GM06990 (cell line): ENCODE results near the gene CMSS1.

ENCODE experiments used
- DNase-seq: peaks from one replicate; pipeline ENCODE4 v3.0.0-alpha.2; 2011; ENCODE audit not compliant: insufficient read length; ENCODE audit errors: extremely low read depth
- H3K27me3 ChIP-seq: replicated peaks from 2 replicates; pipeline ENCODE4 v1.6.0; 2011; ENCODE audit warnings: low read length; ENCODE audit not compliant: control insufficient read depth, insufficient read depth
- H3K36me3 ChIP-seq: 2 replicates; pipeline ENCODE4 v1.5.1; 2011; ENCODE audit warnings: low read length; ENCODE audit not compliant: control insufficient read depth, insufficient read depth
- H3K4me3 ChIP-seq: replicated peaks from 2 replicates; pipeline ENCODE4 v1.5.1; 2011; ENCODE audit warnings: low read depth, mild to moderate bottlenecking, control low read depth, low read length
- TF ChIP-seq, protein P1 (sequence below): IDR thresholded peaks from 2 replicates; pipeline ENCODE4 v1.5.1; 2011; ENCODE audit warnings: low read length, control low read depth, mild to moderate bottlenecking, inconsistent platforms; ENCODE audit not compliant: insufficient read depth, poor library complexity, severe bottlenecking

The CMSS1 gene

DNA sequence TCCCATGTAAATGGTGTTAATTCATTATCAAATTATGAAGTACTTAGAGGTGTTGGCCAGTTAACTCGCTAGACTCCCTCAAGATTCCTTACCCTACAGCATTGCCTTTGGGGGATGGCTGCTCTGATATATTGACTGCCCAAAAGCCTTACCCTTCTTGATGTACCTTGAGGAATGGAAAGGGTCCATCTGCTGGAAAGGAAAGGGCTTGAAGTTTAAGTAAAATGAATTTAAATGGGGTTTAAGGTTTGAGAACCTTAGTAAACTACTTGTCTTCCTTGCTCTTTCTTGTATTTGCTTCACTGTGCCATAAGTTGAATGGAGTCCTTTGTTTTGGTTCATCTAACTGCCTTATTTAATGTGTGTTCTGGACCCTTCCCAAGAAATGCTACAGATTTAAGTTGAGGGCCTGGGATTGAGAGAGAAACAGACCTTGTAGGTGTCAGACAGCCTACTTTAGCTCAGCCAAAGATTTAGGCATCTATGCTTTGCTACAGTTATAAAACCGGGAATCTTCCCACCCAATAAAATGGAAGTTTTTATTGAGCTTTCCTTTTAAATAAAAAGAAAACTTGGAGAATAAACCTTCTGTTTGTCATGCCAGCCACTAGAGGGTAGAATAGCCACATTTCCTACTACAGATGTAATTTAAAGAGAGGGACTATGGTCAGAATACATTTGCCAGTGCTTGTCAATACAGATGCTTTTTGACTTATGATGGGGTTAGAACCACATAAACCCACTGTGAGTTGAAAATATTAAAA is 25.3 kb downstream of the CMSS1 start:
- TF ChIP-seq, protein P1, sequence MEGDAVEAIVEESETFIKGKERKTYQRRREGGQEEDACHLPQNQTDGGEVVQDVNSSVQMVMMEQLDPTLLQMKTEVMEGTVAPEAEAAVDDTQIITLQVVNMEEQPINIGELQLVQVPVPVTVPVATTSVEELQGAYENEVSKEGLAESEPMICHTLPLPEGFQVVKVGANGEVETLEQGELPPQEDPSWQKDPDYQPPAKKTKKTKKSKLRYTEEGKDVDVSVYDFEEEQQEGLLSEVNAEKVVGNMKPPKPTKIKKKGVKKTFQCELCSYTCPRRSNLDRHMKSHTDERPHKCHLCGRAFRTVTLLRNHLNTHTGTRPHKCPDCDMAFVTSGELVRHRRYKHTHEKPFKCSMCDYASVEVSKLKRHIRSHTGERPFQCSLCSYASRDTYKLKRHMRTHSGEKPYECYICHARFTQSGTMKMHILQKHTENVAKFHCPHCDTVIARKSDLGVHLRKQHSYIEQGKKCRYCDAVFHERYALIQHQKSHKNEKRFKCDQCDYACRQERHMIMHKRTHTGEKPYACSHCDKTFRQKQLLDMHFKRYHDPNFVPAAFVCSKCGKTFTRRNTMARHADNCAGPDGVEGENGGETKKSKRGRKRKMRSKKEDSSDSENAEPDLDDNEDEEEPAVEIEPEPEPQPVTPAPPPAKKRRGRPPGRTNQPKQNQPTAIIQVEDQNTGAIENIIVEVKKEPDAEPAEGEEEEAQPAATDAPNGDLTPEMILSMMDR = peak; percentile 51
- DNase-seq = no peak
- Histone ChIP-seq H3K27me3 (no peaks in the 10 kb centered on the region), H3K36me3 (no peaks in the 10 kb centered on the region), H3K4me3 (no peak overlapping the region)

DNA sequence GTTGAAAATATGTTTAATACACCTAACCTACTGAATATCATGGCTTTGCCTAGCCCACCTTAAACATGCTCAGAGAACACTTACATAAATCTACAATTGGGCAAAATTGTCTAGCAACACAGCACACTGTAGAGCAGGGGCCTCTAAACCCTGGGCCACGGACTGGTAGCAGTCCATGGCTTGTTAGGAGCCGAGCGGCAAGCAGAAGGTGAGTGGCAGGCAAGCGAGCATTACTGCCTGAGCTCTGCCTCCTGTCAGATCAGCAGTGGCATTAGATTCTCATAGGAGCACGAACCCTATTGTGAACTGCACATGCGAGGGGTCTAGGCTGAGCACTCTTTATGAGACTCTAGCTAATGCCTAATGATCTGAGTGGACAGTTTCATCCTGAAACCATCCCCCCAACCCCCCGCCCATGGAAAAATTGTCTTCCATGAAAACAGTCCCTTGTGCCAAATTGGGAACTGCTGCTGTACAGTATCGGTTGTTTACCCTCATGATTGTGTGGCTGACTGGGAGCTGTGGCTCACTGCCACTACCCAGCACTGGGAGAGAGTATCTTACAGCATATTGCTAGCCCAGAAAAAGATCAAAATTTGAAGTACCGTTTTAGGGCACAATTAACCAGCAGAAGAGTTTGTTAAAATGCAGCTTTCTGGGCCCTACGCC is 26.1 kb downstream of the CMSS1 start:
- DNase-seq = no peak
- Histone ChIP-seq H3K36me3 (no peaks in the 10 kb centered on the region), H3K27me3 (no peaks in the 10 kb centered on the region), H3K4me3 (no peak overlapping the region)
- TF ChIP-seq, protein P1 = no peak

DNA sequence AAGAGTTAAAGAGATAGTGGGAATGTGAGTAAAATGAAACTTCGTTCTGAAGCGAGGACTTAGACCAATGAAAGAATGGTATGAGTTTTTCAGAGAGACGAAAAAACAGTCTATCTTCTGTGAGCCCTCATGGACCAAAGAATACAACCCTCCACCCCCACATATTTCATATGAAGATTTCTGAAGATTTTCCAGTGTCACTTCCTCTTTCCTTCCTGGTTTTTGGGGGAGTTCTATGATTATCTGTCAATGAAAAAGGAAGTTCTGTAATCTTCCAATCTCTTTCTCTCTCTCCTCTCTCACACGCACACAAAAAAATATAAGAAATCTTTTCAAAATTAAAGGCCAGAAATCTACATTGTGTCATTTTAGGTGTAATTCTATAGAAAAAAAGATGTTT is 27.7 kb downstream of the CMSS1 start:
- no peak for DNase-seq
- TF ChIP-seq, protein P1 = no peak
- no peaks in the 10 kb centered on the region for H3K27me3 ChIP-seq
- H3K4me3 ChIP-seq = no peak overlapping the region
- no peaks in the 10 kb centered on the region for H3K36me3 ChIP-seq

DNA sequence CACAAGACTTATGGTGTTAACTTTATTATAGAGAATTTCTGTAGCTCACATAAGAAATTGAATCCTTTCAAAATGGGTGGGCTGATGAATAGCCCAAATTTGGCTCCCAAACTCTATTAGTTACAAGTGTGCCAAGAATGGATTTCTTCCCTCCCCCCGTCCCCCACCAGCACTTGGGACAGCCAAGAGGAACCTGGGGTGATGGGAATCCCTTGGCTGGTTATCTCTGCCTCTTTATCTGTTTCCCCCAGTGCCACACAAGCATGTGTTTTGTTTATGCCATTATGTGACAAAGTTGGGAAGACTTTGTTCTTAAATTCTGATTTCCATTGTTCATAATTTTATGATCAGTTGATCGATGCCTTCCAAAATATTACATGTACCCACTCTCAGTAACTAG is 28.3 kb downstream of the CMSS1 start:
- TF ChIP-seq, protein P1 = no peak
- Histone ChIP-seq H3K27me3 (no peaks in the 10 kb centered on the region), H3K36me3 (no peaks in the 10 kb centered on the region), H3K4me3 (no peak overlapping the region)
- no peak for DNase-seq

DNA sequence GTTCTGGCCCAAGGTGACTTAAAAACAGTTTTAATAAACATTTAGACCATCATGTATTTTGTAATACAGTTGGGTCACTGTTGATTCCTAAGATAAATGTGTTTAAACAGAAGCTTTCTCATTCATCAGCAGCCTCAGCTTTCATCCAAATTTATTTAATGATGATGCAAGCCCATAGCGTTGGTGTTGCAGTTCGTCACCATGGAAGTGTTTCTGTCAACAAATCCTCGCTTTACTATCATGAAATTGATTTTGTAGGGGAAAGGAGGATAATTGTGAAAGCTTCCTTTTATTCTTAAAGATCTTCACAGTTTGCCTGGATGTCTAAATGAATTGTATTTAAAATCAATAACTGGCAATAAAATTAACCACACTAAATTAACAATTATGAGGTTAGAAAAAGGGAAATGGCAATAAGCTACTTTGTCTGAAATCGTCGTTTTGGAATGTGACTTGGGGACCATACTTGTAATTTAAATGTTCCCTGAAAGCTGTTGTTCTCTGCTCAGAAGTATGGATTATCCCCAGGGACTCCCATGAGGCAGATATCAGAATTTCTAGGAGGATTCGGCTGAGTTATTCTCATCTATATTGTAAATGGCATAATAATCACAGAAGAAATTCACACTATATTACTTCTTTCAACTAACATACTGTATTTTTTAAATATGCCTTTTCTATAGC is 29.0 kb downstream of the CMSS1 start:
- H3K4me3 ChIP-seq = no peak overlapping the region
- DNase-seq = no peak
- TF ChIP-seq, protein P1 = no peak
- H3K36me3 ChIP-seq = no peaks in the 10 kb centered on the region
- no peaks in the 10 kb centered on the region for H3K27me3 ChIP-seq
